Measurements from ENCODE around the gene SAT2. TPM values are rescaled to one million over a fixed set of nuclear protein-coding genes. Genes with fewer than 3 reads are reported as not detected.

The SAT2 gene
- 25.9 and 36.9 TPM in 2 replicates for total RNA-seq

GRCh38 chr17:7627250-7628121 is at the start of gene SAT2:
Gene SAT2 (minus strand): TSS chr17:7627821. CDS start chr17:7627635, 186 bp downstream.

GRCh38 chr17:7650509-7651096 is 23.0 kb upstream of the SAT2 start, which contains the start of gene ATP1B2:
Gene ATP1B2 (plus strand): TSS chr17:7650926. CDS start chr17:7651519, 593 bp downstream.

GRCh38 chr17:7629939-7630571 is 2.4 kb upstream of the SAT2 start, which contains the start of gene SHBG:
Gene SHBG (plus strand): TSS chr17:7630135. CDS start chr17:7630173, 38 bp downstream.

GRCh38 chr17:7614425-7615264 is 13.0 kb downstream of the SAT2 start, which contains the start of gene FXR2:
Gene FXR2 (minus strand): TSS chr17:7614897. CDS start chr17:7614532, 365 bp downstream.

GRCh38 chr17:7589891-7590691 is 37.5 kb downstream of the SAT2 start, which contains the start of gene SOX15:
Gene SOX15 (minus strand): TSS chr17:7590094. CDS start chr17:7589676, 418 bp downstream.

GRCh38 chr17:7583253-7584109 is 44.1 kb downstream of the SAT2 start, which contains the start of gene MPDU1:
Gene MPDU1 (plus strand): TSS chr17:7583852. CDS start chr17:7583863, 11 bp downstream.

GRCh38 chr17:7579001-7579833 is 48.4 kb downstream of the SAT2 start, which contains the start of gene CD68:
Gene CD68 (plus strand): TSS chr17:7579638. CDS start chr17:7579678, 40 bp downstream.

Other genes starting within 250 kb of the SAT2 start
- 13.0 and 15.8 TPM in 2 replicates for gene TNK1, start 246.7 kb downstream of the SAT2 start, total RNA-seq
- gene PLSCR3, start 233.3 kb downstream of the SAT2 start, total RNA-seq: 64.6 and 96.0 TPM in 2 replicates
- gene TMEM256, start 223.7 kb downstream of the SAT2 start, total RNA-seq: 117 and 202 TPM in 2 replicates
- 6.0 and 8.9 TPM in 2 replicates for gene NLGN2, start 220.0 kb downstream of the SAT2 start, total RNA-seq
- not detected in 2 replicates for gene SPEM1, start 207.5 kb downstream of the SAT2 start, total RNA-seq
- not detected in 2 replicates for gene SPEM2, start 202.2 kb downstream of the SAT2 start, total RNA-seq
- gene SPEM3, start 199.0 kb downstream of the SAT2 start, total RNA-seq: not detected in 2 replicates
- gene TMEM102, start 192.4 kb downstream of the SAT2 start, total RNA-seq: 29.6 and 33.5 TPM in 2 replicates
- 18.3 and 32.1 TPM in 2 replicates for gene FGF11, start 188.3 kb downstream of the SAT2 start, total RNA-seq
- 10.9 and 11.0 TPM in 2 replicates for gene CHRNB1, start 182.8 kb downstream of the SAT2 start, total RNA-seq
- 29.5 and 46.1 TPM in 2 replicates for gene ZBTB4, start 148.2 kb downstream of the SAT2 start, total RNA-seq
- not detected in 2 replicates for gene SLC35G6, start 146.4 kb downstream of the SAT2 start, total RNA-seq
- gene POLR2A, start 143.5 kb downstream of the SAT2 start, total RNA-seq: 62.4 and 64.9 TPM in 2 replicates
- gene TNFSF12, start 78.8 kb downstream of the SAT2 start, total RNA-seq: 4.2 and 10.8 TPM in 2 replicates
- gene TNFSF13, start 69.1 kb downstream of the SAT2 start, total RNA-seq: 4.4 and 5.1 TPM in 2 replicates
- gene SENP3, start 65.9 kb downstream of the SAT2 start, total RNA-seq: 44.8 and 62.7 TPM in 2 replicates
- 14.8 and 21.2 TPM in 2 replicates for gene CD68, start 48.2 kb downstream of the SAT2 start, total RNA-seq
- 147 and 153 TPM in 2 replicates for gene MPDU1, start 44.0 kb downstream of the SAT2 start, total RNA-seq
- gene SOX15, start 37.7 kb downstream of the SAT2 start, total RNA-seq: 162 and 173 TPM in 2 replicates
- 39.4 and 49.4 TPM in 2 replicates for gene FXR2, start 12.9 kb downstream of the SAT2 start, total RNA-seq
- 0.28 and 0.51 TPM in 2 replicates for gene SHBG, start 2.3 kb upstream of the SAT2 start, total RNA-seq
- not detected in 2 replicates for gene ATP1B2, start 23.1 kb upstream of the SAT2 start, total RNA-seq
- 47.3 and 58.3 TPM in 2 replicates for gene TP53, start 59.7 kb upstream of the SAT2 start, total RNA-seq
- 9.3 and 13.6 TPM in 2 replicates for gene WRAP53, start 60.7 kb upstream of the SAT2 start, total RNA-seq
- gene EFNB3, start 77.4 kb upstream of the SAT2 start, total RNA-seq: 2.0 and 2.6 TPM in 2 replicates
- gene DNAH2, start 89.9 kb upstream of the SAT2 start, total RNA-seq: 0.21 and 0.33 TPM in 2 replicates
- 7.7 and 8.0 TPM in 2 replicates for gene KDM6B, start 206.4 kb upstream of the SAT2 start, total RNA-seq
- gene TMEM88, start 227.2 kb upstream of the SAT2 start, total RNA-seq: 0.63 TPM in 1 of 2 replicates, not detected in the other
- gene NAA38, start 229.7 kb upstream of the SAT2 start, total RNA-seq: 72.6 and 78.8 TPM in 2 replicates
- 6.5 and 7.0 TPM in 2 replicates for gene CYB5D1, start 230.2 kb upstream of the SAT2 start, total RNA-seq